Activated T-cell treated with anti-CD3 and anti-CD28 coated beads, Interleukin-2, amount 50 U/mL, for 4 hours (primary cell): ENCODE measurements around the gene ZNF608. TPM values are rescaled to one million over a fixed set of nuclear protein-coding genes. Genes with fewer than 3 reads are reported as not detected.

Source experiments
- ATAC-seq, 2 donors: fragments of 200-7000 bp; cut with Tn5 transposase; one replicate each; pipeline ENCODE4 v1.10.0; 2021
- DNase-seq: peaks from one replicate; pipeline ENCODE4 v3.0.0-alpha.2; 2020
- H3K27me3 Mint-ChIP-seq: one replicate; pipeline ENCODE4 v1.8.0; 2021; ENCODE audit warnings: low read depth, mixed read lengths
- H3K36me3 Mint-ChIP-seq: one replicate; pipeline ENCODE4 v1.8.0; 2022; ENCODE audit warnings: mixed read lengths; ENCODE audit not compliant: insufficient read depth
- H3K4me1 Mint-ChIP-seq: one replicate; pipeline ENCODE4 v1.8.0; 2021; ENCODE audit warnings: low read depth, mixed read lengths
- H3K4me3 Mint-ChIP-seq: one replicate; pipeline ENCODE4 v1.8.0; 2021; ENCODE audit warnings: mild to moderate bottlenecking, moderate library complexity, mixed read lengths
- H3K9me3 Mint-ChIP-seq: one replicate; pipeline ENCODE4 v1.8.0; 2021; ENCODE audit warnings: mixed read lengths
- total RNA-seq, 3 donors: library from RNA; stranded (reverse); gene quantifications; one replicate each; pipeline ENCODE4 v1.2.1, GENCODE V29; 2021

Gene ZNF608, protein sequence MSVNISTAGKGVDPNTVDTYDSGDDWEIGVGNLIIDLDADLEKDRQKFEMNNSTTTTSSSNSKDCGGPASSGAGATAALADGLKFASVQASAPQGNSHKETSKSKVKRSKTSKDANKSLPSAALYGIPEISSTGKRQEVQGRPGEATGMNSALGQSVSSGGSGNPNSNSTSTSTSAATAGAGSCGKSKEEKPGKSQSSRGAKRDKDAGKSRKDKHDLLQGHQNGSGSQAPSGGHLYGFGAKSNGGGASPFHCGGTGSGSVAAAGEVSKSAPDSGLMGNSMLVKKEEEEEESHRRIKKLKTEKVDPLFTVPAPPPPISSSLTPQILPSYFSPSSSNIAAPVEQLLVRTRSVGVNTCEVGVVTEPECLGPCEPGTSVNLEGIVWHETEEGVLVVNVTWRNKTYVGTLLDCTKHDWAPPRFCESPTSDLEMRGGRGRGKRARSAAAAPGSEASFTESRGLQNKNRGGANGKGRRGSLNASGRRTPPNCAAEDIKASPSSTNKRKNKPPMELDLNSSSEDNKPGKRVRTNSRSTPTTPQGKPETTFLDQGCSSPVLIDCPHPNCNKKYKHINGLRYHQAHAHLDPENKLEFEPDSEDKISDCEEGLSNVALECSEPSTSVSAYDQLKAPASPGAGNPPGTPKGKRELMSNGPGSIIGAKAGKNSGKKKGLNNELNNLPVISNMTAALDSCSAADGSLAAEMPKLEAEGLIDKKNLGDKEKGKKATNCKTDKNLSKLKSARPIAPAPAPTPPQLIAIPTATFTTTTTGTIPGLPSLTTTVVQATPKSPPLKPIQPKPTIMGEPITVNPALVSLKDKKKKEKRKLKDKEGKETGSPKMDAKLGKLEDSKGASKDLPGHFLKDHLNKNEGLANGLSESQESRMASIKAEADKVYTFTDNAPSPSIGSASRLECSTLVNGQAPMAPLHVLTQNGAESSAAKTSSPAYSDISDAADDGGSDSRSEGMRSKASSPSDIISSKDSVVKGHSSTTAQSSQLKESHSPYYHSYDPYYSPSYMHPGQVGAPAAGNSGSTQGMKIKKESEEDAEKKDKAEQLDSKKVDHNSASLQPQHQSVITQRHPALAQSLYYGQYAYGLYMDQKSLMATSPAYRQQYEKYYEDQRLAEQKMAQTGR (N-terminal part only)
- total RNA-seq = under 1 TPM; 0.10 to 0.29 (median 0.16) TPM

DNA sequence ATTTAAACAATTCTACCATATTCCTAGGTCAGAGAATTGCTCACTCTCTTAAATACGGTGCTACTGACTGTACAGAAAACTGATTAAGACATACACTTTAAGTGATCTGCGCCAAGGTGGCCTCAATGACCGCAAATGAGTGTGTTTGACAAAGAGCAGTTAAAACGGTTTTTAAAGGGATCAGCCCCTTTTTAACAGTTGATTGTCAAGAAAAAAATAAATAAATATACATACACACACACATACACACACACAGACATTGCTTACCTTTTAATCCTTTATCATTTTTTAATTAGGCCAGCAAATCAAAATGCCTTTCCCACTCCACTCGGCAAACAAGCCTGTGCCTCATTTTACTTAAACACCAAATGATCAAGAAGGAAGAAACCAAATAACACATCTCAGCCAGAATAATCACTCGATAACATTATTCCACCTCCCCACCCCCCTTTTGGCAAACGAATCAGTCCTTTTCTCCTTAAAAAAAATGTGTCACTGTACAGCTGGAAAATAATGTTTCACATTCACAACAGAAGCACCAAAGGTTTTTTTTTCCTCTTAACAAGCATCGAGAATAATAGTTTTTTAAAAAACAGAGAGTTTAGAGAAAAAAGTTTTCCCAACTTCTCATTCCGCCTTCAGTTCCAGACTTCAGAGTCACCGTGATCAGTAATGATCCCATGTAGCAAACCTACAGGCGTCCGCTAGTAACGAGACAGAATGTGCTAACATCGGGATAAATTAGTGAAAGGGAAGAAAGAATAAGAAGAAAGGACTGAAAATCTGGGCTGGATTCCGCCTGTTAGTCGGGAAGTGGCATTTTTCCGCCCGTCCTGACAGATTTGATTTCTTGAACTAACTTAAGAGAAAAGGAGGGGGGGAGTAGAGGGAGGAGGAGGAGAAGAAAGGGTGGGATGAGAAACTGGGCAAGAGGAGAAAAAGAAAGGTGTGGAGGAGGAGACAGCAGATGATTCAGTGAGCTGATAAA lies at the start of gene ZNF608:
TSS of gene ZNF608 (minus strand) at position 712 of the 988 bp plus-strand sequence. CDS start 1,650 bp downstream, outside the sequence.
- Mint-ChIP-seq H3K4me1 (peaks cover 9% of the 10 kb centered on the region), H3K36me3 (no peaks in the 10 kb centered on the region), H3K9me3 (no peaks in the 10 kb centered on the region), H3K4me3 (peak within 1 kb of the TSS; percentile 58), H3K27me3 (peaks cover 29% of the 10 kb centered on the region)
- no peak for DNase-seq
- ATAC-seq = no peak

DNA sequence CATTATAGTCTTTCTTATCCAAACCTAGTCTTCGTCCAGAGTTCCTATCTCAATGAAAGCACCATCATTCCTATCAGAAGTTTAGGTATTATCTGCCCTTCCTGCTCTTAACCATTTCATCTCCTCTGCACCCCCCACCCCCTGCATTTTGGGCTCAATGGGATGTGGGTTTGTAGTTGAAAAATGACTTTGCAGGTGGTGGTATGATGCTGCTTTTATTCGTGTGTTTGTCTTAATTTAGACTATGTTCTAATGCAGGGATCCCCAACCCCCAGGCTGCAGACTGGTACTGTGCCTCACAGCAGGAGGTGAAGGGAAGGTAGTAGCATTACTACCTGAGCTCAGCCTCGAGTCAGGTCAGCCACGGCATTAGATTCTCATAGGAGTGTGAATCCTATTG lies 49.4 kb upstream of the ZNF608 start:
- no peaks in the 10 kb centered on the region for H3K27me3 Mint-ChIP-seq
- no peaks in the 10 kb centered on the region for H3K4me1 Mint-ChIP-seq
- H3K36me3 Mint-ChIP-seq = no peaks in the 10 kb centered on the region
- DNase-seq = no peak
- ATAC-seq = no peak
- H3K4me3 Mint-ChIP-seq = no peak overlapping the region
- peaks cover 6% of the 10 kb centered on the region for H3K9me3 Mint-ChIP-seq

DNA sequence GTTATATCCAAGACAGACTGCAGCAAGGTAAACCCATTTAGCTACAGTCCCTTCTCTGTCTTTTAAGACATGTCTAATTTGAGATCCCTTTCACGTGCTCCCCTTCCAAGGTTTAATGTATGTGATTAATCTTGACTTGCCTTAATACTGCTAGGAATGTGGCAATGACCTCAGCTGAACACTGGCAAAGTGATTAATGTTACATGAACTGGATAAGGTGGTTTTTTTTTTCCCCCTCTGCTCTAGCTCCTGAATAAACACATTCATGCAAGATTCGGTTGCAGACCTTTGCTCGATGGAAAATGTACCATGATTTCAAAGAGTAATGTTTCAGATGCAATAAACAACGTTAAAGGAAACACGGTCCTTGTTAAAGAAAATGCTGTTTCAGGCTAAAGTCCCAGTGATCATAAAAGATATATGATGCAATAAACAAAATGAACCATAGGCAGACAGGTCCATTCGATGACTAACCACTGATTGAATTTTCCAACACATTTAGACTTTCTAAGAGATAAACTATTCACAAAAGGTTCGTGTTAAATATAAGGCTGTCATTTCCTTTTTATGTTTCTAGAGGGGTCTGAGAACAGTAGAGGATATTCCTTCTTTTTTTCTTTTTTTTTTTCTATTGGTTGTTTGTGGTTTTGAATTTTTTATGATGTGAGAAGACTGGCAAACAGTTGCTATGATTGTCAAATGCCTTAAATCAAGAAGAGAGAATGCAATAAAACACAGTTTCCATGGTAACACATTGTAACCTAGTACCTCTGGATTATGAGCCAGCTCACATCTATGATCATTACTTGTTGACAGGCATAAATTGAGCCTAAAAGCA lies 44.7 kb upstream of the ZNF608 start:
- H3K4me3 Mint-ChIP-seq = no peak overlapping the region
- ATAC-seq = no peak
- no peaks in the 10 kb centered on the region for H3K27me3 Mint-ChIP-seq
- no peaks in the 10 kb centered on the region for H3K9me3 Mint-ChIP-seq
- H3K36me3 Mint-ChIP-seq = no peaks in the 10 kb centered on the region
- no peak for DNase-seq
- no peaks in the 10 kb centered on the region for H3K4me1 Mint-ChIP-seq

DNA sequence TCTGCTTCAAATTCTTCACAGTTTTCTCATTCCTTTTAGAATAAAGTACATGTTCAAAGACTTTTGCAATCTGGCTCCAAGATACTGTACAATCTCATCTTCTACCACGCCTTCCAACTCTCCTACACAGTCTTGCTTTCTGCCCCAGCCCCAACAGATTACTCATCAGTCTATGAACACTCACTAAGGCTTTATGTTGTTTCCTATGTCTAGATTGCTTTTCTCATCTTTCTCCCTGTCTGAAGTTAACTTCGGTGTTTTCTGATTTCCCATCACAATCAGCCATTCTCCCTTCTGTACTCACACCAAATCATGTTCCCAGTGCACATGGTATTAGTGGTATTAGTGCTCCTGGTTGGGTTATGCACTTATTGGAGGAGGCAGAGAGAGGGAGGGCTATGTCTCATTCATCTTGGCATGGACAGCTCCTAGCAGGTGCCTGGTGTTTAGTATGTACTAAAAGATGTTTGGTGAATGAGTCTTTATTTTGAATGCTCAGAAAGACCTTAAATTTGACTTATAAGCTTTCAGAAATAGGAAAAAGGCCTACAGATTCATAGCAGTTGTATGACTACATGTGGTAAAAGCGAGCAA lies 44.0 kb upstream of the ZNF608 start:
- Mint-ChIP-seq H3K4me3 (no peak overlapping the region), H3K36me3 (no peaks in the 10 kb centered on the region), H3K9me3 (no peaks in the 10 kb centered on the region), H3K4me1 (no peaks in the 10 kb centered on the region), H3K27me3 (no peaks in the 10 kb centered on the region)
- DNase-seq (no peak), ATAC-seq (no peak)

DNA sequence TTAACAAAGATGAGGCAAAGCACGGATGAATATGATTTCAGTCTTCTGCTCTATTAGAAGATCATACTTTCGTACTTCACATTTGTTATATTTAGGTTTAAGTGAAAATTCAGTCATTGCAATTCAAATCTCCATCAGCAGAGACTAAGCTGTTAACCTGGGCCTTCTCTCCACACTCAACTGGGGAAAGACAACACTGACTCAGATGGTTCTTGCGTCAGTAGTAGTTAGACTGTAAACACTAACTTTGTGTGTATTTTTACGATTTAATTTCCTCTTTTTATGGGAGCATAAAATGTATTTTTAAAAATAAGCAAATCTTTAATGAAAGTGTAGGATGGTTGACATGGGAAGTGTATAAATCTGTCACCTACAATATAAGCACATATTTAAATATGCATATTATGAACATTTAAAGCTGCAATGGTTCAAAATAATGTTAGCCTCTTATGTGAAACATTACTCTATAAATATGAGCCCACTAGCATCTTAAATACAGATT lies 42.7 kb upstream of the ZNF608 start:
- no peak for ATAC-seq
- Mint-ChIP-seq H3K9me3 (no peaks in the 10 kb centered on the region), H3K36me3 (no peaks in the 10 kb centered on the region), H3K4me3 (no peak overlapping the region), H3K27me3 (no peaks in the 10 kb centered on the region), H3K4me1 (no peaks in the 10 kb centered on the region)
- no peak for DNase-seq

DNA sequence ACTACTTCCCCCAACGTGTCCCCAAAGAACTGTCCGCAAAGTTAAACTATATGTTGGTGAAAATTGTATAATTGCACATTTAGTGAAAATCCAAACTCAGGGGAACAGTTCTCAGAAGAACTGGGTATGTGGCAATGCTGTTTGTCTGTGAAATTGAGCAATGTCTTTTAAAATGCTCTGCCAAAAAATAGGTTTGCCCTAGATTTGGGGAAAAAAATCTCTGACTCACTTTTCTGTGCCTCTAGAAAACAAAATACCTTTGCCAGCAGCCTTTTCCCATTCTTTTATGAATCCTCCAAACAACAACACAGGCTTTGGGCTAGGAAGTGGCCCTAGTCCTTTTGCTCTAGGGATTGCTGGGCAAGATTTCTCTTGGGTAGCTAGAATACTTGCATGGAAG lies 37.4 kb upstream of the ZNF608 start:
- DNase-seq (no peak), ATAC-seq (no peak)
- H3K9me3 Mint-ChIP-seq = peaks cover 5% of the 10 kb centered on the region
- no peaks in the 10 kb centered on the region for H3K27me3 Mint-ChIP-seq
- H3K4me3 Mint-ChIP-seq = no peak overlapping the region
- no peaks in the 10 kb centered on the region for H3K36me3 Mint-ChIP-seq
- no peaks in the 10 kb centered on the region for H3K4me1 Mint-ChIP-seq

DNA sequence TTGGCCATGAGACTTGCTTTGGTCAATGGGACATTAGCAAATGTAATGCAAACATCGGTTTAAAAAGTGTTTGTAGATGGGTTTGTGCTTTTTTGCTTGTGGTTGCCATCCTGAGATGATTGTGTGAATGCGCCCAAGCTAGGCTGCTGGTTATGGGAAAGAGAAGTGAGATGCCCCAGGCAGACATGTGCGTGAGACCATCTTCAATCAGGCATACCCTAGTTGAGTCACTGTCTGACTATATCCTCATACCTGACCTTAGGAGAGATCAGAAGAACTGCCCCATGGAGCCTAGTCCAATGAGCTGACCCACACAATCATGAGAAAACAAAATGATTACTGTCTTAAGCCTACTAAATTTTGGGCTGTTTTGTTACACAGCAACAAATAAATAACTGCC lies 36.8 kb upstream of the ZNF608 start:
- H3K4me1 Mint-ChIP-seq = no peaks in the 10 kb centered on the region
- peaks cover 5% of the 10 kb centered on the region for H3K9me3 Mint-ChIP-seq
- no peaks in the 10 kb centered on the region for H3K36me3 Mint-ChIP-seq
- H3K27me3 Mint-ChIP-seq = no peaks in the 10 kb centered on the region
- no peak overlapping the region for H3K4me3 Mint-ChIP-seq
- ATAC-seq (no peak), DNase-seq (no peak)

DNA sequence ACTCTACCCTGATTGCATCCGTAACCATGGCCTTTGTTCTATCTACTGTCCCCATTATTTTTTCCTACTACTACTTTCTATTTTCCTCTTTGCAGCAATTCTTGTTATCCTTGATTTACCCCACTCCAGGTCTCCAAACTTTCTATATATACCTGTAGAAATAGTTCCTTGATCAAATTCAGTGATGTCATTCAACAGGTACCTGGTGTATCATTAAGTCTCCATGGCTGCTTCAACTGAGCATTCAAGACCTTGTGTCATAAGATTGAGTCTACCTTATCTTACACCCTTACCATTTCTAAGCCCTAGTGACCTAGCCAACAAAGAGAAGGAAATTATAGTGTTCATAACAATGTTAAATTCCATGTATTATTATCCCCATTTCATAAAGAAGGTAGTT lies 35.8 kb upstream of the ZNF608 start:
- no peak for DNase-seq
- H3K9me3 Mint-ChIP-seq = peaks cover 5% of the 10 kb centered on the region

DNA sequence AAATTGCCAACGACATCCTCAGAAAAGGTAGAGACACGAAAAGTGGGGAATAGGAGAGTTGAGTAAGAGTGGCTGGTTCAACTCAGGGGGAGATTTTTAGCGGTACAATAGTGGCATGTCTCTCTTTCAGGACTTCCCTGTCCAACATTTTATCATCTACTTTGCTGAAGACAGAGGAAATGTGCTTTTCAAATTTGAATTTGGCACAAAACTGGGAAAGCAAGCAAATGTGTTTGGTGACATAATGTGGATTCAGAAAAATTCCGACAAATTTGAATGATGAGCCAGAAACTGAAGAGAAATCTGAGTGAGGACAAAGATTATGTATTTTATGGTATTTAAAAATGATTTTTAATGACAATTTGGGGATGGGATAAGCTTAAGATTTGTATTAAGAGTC lies 33.6 kb upstream of the ZNF608 start:
- peaks cover 5% of the 10 kb centered on the region for H3K9me3 Mint-ChIP-seq
- no peaks in the 10 kb centered on the region for H3K36me3 Mint-ChIP-seq
- peaks cover 2% of the 10 kb centered on the region for H3K27me3 Mint-ChIP-seq
- H3K4me3 Mint-ChIP-seq = no peak overlapping the region
- no peak for DNase-seq
- no peaks in the 10 kb centered on the region for H3K4me1 Mint-ChIP-seq
- no peak for ATAC-seq

More for the DNA sequence above, 35.8 kb upstream of the ZNF608 start:
- no peaks in the 10 kb centered on the region for H3K4me1 Mint-ChIP-seq
- no peak overlapping the region for H3K4me3 Mint-ChIP-seq
- peaks cover 2% of the 10 kb centered on the region for H3K27me3 Mint-ChIP-seq
- H3K36me3 Mint-ChIP-seq = no peaks in the 10 kb centered on the region
- no peak for ATAC-seq

DNA sequence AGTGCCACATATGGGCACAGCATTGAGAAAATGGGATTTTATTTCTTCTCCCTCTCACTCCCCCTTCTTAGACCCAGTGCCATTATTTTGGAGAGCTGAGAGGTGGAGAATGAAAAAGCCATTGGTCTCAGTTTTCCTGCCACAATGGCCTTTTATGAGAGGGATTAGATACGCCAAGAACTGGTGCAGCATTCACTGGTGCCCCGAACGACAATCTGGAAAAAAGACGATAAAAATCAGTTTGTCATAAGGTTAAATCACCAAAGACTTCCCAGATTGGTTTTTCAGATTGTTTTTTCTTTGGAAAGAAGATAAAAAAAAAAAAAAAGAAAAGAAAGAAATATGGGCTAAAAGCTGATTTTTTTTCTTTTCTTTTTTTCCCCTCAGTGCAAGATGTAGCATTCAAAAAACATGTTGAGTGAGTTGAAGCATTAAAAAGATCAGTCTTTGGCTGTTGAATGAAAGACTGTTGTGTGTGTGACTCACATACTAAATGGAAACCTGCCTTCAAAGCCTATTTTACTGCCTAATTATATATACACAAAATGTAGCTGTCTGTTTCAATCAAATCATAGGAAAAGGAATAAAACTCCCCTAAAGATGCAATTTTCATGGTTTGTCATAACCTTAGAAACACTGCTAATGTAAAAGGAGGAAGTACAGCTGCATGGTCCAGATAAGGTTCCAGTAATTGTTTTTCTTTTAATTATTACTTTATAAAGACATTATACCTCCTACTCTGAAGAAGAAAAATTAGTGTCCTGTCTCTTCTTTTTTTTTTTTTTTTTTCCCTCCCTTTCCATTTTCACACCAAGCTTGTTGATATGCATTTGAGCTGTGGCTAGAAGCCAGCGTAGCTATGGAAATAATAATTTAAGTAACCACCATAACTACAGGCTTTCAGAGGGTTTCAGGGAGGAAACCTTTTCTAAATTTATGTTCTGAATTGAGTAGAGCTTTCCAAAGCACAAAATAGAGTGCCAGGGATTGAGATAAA lies 27.2 kb upstream of the ZNF608 start:
- H3K36me3 Mint-ChIP-seq = no peaks in the 10 kb centered on the region

DNA sequence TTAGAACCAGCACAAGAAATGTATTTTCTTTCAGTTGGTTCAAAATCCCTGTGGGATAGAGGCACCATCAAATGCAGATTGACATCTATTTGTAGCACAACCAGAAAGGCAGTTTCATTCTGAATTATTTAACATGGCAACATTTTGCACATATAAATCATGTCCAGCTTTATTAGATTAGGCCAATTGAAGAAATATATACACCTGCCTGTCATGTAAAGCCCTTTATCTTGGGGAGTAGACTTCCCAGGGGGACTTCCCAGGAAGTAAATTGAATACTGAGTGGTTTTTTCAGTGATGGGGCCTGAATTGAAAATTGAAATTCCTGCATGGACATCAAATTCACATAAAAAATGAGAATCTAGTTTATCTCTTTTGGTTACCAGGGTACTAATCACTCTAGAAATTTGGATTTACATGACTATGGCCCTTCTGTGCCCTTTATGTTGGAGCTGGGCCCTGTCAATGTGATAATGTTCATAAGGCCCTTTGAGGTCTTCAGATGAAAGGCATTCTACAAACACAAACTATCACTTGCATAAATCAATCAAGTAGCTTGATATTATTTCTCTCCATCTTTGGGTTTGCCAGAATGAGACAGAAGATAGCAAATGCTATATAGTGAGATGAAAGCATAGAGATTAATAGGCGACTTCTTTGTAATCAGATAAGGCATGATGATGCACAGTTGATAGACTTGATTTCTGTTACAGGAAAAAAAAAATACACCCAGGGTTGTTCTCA lies 26.2 kb upstream of the ZNF608 start:
- no peak for DNase-seq
- Mint-ChIP-seq H3K27me3 (no peaks in the 10 kb centered on the region), H3K4me3 (no peak overlapping the region), H3K4me1 (no peaks in the 10 kb centered on the region), H3K36me3 (no peaks in the 10 kb centered on the region), H3K9me3 (no peaks in the 10 kb centered on the region)
- ATAC-seq = no peak

More for the DNA sequence above, 27.2 kb upstream of the ZNF608 start:
- Mint-ChIP-seq H3K4me1 (no peaks in the 10 kb centered on the region), H3K4me3 (no peak overlapping the region), H3K27me3 (peaks cover 2% of the 10 kb centered on the region), H3K9me3 (no peaks in the 10 kb centered on the region)
- ATAC-seq (no peak), DNase-seq (no peak)
